Fibroblast of skin of right quadriceps (primary cell): Measurements from ENCODE around the gene CCDC117.

Source experiments
- DNase-seq: peaks from one replicate; pipeline ENCODE4 v3.0.0-alpha.2; 2013

Gene CCDC117

DNA sequence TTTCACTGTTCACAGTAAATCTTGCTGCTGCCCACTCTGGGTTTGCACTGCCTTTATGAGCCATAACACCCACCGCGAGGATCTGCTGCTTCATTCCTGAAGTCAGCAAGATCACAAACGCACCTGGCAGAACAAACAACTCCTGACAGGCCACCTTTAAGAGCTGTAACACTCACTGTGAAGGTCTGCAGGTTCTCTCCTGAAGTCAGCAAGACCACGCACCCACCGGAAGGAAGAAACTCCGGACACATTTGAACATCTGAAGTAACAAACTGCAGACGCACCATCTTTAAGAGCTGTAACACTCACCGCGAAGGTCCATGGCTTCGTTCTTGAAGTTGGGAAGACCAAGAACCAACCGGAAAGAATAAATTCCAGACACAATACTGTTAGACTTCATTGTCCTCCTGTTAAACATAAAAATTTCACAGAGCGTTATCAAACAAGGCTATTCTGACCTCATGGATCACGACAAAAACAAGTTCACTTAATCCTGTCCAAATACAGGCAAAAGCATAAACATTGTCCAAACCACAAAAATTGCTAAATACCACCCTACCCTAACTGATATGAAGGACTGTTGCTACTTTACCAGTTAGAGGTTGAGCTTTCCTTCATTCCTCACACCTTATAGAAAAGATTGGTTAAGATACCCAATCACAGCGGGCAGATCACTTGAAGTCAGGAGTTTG lies 3.0 kb upstream of the CCDC117 start:
- no peak for DNase-seq

DNA sequence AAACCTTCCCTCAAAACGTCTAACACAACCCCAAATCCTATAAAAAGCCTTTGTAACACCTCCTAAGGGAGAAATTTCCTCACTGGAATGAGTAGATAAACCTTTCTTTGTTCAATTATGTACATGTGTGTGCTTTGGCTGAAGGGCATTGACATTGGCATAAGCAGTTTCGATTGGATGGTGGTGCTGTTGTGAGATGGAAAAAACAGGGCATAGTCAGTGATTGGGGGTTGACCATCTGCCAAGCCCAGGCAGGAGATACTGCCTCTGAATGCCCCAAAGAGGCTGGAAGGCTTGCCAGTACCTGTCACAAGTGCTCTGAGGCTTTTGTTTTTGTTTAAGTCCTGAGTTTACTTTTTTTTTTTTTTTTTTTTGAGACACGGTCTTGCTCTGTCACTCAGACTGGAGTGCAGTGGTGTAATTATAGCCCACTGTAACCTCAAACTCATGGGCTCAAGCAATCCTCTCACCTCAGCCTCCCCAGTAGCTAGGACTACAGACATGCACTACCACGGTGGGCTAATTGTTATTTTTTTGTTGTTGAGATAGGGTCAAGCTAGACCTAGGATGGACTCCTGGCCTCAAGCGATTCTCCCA lies 1.2 kb upstream of the CCDC117 start:
- no peak for DNase-seq

DNA sequence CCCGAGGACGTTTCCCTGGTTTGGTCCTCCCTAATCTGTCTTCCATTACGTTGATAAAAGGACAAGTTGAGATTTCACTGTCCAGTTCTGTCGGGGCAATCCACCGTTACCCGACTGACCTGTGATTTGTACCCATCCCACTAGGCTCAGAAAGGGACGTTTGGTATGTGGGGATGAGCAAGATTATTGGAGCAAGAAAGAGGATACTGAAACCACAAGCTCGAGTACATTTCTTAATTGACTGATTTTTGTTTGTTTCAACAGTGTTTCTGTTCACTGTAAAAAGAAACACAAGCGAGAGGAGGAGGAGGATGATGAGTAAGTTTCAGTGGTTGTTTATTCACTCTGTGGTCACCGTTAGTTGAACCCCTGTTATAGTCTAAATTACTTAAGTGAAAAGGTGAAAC lies 969 bp downstream of the CCDC117 start:
- DNase-seq, result no peak

DNA sequence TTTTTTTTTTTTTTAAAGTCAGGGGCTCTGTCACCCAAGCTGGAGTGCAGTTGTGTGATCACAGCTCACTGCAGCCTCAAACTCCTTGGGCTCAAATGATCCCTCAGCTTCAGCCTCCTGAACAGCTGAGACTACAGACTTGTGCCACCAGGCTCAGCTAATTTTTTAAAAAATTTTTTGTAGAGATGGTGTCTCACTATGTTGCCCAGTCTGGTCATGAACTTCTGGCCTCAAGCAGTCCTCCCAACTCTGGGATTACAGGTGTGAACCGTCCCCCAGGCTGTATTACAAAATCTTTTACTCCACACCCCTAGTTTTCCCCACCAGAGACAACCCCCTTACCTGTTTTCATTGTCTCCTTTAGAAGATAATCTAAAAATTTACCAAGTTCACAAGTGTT lies 1.9 kb downstream of the CCDC117 start:
- no peak for DNase-seq

DNA sequence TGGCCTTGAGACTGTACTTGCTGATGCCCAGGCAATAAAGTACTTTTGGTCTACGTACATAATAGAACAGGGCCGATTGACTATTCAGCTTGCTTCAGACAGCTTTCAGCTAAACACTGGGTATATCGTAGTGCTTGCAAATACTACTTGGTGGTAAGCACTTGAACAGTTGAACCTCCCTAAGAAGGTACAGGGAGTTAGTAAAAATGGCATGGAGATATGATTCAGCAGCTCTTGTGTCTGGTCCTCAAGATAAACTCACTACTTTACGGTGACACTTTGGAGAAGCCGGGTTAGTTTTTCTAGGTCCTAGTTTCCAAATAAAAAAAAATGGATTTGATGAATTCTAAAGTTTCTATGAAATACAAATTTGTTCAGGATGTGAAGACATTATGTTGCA lies 7.3 kb downstream of the CCDC117 start:
- no peak for DNase-seq

DNA sequence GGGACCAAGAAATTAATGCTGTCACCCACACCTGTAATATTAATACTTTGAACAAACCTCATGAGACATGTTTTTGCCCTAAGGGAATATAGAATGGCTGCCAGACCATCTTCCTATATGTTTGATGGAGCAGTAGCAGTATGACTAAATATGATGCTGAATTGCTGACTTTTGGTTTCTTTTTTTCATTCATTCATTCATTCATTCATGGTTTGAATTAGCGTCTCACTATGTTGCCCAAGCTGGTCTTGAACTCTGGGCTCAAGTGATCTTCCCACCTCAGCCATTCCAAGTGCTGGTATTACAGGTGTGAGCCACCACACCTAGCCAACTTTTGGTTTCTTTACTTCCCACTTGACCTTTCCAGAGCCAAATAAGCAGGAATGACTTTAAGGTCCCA lies 7.8 kb downstream of the CCDC117 start:
- DNase-seq, result no peak

DNA sequence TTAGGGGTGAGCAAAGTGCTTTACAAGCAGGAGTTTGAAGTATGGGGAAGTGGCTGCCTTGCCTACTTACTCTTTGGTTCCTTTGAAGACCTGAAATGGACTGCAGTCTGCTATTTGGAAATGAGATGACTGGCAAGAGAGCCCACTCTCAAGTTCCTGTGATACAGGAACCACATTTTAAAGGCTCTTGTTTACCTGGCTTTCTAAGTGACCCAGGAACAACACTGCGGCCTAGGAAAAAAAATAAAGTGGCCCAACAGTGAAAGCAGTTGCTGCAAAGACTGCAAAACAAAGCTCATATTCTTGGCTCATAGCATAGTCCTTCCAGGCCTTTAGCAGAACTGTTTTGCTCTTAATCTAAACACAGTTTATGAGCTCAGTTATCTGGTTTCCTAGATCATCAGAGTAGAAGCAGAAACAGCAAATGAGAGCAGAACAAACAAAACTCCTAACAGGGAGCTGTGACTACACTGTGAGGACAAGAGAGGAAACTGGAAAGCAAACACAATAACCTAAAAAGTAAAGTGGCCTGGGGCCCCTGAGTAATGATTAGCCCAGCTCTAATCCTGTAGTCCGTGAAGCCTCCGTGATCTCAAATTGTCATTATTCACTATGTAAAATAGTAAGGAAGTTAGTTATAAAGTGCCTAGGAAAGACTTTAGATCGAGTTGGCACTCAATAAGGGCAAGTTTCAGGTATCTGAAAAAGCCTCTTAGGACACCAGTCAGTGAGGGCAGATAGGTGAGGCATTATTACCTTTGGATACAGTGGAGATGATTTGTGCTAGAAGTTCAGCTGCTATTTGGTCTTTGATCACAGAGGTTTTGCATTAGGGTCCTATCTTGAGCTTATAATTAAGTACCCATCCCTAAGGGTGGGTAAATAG lies 11.5 kb downstream of the CCDC117 start:
- DNase-seq, result no peak

DNA sequence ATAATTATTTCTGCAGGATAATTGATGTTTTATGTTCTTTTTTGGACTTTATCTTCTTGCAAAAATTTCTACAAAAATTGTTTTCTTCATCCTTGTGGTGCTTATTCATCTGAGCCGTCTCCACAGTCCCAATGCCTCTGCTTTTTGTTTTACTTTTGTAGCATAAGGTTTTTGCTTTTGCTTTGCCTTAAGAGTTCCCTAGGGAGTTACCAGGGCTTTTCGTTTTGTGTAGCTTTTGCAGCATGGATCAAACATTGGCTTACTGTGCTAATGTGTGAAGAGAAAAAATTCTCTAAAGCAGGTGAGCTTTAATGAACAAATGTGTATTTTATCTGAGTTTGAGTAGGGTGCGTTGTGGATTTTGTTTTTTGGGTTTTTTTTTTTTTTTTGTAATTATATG lies 16.1 kb downstream of the CCDC117 start:
- no peak for DNase-seq

DNA sequence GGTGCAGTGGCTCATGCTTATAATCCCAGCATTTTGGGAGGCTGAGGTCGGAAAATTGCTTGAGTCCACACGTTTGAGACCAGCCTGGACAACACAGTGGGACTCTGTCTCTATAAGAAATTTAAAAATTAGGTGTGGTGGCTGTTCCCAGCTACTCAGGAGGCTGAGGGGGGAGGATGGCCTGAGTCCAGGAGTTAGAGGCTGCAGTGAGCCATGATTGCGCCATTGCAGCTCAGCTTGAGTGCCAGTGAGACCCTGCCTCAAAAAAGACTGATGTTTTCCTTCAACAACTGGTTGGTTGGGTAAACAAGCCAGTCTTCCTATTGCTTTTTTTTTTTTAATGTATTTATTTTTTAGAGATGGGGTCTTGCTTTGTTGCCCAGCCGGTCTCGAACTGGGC lies 18.6 kb downstream of the CCDC117 start:
- DNase-seq, result no peak

DNA sequence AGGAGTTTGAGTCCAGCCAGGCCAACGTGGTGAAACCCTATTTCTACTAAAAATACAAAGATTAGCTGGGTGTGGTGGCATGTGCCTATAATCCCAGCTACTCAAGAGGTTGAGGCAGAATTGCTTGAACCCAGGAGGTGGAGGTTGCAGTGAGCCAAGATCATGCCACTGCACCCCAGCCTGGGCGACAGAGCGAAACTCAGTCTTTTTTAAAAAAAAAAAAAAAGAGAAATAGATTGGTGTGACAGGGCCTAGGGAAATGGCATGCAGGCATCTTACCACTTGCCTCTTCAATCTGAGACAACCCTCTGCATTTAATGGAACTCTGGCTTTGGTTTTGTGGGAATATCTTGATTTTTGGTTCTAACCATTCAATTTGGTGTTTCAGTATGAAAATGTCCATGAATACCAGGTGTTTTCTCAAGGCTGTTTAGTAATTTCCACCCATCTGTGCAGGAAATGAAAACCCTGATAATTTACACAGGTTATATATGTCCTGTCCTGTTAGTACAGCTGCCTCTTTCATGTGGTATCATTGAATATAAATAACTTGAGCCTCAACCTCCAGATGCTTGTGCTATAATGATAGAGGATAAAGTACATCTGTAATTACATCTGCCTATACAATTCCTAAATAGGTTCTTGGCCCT lies 19.5 kb downstream of the CCDC117 start:
- DNase-seq, result no peak

DNA sequence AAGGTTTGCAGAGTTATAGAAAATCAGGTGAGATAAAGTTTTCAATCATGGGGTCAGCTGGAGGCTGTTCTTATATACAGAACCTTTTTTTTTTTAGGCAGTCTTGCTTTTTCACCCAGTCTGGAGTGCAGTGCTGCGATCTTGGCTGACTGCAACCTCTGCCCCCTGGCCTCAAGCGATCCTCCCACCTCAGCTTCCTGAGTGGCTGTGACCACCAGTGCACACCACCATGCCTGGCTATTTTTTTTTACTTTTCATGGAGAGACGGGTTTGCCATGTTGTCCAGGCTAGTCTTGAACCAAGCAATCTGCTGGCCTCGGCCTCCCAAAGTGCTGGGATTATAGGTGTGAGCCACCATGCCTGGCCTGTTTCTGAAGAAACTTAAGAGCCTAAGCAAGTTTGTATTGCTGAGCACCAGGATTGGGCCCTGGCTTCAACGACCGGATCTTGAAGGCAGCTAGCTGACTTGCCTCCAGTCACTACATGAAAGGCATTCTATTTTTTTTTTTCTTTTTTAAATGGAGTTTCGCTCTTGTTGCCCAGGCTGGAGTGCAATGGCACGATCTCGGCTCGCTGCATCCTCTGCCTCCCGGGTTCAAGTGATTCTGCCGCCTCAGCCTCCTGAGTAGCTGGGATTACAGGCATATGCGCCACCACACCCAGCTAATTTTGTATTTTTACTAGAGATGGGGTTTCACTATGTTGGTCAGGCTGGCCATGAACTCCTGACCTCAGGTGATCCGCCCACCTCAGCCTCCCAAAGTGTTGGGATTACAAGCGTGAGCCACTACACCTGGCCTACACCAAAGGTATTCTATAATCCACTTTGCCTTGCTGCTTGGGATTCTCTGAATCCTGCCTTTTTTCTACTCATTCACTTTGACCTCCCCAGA lies 20.2 kb downstream of the CCDC117 start:
- DNase-seq, result no peak

DNA sequence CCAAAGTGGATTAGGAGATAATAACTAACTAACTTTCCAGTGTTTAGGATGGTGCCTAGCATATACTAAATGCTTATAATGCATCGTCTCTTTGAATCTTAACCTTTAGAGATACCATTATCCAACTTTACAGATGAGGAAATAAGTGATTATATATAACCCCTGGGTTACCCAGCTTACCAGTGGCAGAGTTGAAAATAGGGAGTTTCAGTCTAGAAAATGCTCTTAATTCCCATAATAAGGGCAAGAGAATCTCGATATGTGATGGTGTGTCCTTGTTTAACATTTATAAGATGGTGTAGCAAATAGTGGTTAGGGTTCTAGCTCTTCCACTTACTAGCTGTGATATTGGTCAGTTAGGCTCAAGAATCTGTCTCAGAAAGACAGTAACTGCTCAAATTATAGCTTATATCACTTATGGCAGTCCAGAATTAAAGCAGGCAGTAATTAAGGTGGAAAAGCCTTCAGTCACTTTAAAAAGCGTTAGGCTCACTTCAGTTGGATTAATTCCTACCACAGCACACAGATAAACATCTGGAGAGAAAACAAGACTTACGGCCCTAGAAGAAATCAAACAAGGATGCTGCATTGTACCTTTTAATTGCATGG lies 21.6 kb downstream of the CCDC117 start:
- no peak for DNase-seq

DNA sequence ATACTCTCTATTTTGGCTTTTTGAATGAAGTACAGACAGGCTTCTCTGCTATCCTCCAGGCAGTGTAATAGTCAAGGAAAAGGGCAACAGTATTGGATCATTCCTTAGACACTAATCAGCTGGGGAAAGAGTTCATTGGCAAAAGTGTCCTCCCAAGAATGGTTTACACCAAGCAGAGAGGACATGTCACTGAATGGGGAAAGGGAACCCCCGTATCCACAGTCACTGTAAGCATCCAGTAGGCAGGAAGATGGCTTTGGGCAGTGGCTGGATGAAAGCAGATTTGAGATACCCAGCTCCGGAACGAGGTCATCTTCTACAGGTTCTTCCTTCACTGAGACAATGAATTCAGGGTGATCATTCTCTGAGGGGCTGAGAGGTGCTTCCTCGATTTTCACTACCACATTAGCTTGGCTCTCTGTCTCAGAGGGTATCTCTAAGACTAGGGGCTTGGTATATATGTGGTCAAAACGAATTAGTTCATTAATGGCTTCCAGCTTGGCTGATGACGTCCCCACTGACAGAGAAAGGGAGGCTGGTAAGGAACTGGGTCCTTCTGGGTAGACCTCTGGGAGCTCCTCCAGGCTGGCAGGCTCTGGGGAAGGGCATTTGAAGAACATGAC lies 22.7 kb downstream of the CCDC117 start:
- no peak for DNase-seq

DNA sequence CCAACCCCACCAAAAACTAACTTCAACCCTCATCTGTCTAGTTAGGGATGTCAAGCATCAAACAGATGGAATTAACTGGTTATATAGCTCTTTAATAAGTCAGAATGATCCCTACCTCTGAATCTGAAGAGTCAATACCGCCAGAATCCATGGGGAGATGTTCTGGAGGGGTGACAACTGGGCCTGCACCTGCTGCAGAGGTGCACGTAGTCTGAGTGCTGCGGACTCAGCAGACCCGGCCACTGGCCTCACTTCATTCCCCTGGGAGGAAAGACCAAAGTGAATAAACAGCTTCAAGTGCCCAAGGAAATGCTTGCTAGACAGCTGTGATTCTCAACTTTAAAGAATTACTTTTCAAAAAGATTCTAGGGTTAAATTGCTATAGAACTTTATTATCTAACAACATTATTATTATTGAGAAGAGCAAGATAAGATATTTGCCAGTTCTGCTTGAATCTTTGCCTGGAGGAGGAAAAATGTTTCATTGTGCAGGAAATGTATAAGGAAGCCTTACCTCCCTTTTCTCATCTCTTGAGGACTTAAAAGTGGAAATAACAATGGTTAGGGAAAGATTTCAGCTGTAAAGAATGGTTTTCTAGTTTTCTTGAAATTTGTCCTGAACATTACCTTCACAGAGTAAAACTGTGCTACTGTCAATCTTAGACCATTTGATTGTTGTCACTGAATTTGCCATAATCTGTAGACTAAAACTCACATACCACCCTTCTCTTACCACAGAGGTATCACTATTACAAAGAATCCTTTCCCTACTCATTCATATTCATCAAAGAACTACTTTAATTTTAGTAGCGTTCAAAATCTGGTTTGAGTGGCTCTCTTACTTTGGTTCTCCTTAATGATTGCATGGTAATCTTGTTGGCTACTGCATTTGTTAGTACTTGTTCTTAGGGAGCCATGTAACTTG lies 23.7 kb downstream of the CCDC117 start:
- no peak for DNase-seq

DNA sequence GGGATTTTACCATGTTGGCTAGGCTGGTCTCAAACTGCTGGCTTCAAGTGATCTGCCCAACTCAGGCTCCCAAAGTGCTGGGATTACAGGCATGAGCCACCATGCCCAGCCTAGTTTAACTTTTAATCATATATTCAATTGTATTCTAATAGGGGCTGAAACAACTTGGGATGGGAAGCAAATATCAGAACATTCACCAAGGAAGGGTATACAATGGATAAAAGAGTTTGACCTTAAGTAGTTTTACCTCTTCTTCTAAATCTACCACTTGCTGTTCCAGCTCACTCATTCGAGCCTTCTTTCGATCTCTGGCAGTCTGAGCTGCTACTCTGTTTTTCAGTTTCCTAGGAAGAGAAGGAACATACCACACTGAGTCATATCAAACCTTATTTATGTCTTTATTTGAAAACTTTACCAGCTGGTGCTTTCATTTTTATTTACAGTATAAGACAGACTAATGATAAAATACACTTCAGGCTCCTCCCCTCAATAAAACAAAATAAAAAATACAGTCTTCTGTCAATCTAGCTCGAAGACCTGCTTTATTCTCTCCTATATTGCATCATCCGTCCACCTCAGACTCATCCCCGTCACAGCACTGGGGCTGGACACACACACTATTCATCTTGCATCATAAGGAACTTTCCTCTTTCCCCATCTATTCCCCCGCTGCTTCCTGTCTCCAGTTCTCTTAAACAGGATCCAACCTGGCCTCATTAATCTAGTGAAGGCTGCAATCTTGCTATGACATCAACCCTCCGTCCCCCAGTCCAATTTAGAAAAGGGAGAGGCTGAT lies 26.5 kb downstream of the CCDC117 start:
- peak; percentile 95 for DNase-seq

DNA sequence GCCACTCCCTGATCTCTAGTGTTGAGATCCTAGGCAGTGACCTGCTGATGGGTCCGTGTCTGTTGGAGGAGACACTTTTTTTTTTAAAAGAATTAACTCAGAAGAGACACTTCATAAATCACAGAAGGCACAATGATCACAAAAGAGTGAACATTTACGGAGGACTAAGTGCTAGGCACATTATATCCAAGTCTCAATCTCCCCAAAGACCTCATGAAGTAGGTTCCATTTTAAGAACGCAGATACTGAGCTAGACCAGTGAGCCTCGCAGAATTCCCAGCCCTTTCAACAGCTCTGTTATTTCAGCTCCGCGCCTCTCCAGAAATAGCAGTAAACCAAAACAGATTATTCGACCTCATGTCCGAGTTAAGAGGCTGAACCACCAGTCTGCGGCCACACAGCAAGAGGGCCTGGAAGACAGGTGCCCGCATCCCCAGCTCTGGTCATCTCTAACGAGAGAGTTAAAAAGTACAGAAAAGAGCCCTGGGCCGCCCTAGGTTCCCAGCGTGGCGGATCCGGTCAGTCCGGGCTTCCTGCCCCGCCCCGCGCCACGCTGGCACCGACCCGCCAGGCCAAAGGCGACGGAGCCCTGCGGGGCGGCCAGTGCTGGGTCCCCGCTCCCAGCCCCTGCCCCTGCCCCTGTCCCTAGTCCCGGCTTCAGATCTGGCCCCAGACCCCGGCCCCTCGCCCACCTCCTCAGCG lies 27.3 kb downstream of the CCDC117 start:
- peak; percentile 48 for DNase-seq

DNA sequence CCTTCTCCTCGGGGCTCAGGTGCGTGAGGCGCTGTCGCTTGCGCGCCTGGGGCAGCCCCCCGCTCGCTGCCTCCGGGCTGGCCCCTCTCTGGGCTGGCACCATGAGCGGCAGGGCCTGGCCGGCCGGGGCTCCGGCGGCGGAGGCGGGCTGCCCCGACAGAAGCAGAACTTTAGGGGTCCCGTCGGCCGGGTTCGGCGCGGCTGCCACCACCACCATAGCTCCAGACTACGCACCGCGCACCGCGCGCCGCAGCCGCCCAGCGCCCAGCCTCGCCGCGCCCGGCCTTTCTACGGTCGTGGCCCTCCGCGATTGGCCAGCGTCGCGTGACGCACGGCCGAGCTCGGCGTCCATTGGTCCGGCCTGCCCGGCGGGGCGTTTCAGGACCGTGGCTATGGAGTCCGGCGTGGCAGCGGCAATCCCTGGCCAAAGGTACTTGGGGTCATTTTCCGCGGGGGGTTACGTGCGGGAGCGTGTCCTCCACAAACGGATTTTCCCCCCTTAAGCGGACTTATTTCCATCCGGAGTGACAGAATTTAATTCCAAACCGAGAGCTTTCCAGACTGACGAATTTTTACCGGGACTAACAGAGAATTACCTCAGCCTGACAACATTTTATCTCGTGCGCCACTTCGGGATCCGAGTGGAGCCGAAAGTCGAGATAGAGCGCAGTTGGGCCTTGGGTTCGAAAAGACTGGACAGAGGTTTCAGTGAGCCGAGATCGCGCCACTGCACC lies 28.0 kb downstream of the CCDC117 start, which contains the start of gene XBP1:
TSS of gene XBP1 (minus strand) at position 262 of the 734 bp plus-strand sequence.
- DNase-seq, result peak; percentile 95
